GM18858 (cell line): Measurements from ENCODE around the gene TRMU.

Experiments used
- ATAC-seq: cut with Tn5 transposase; IDR thresholded peaks from one replicate; pipeline ENCODE4 v1.9.1; 2021; ENCODE audit not compliant: unreplicated experiment

TRMU gene

GRCh38 chr22:46368871-46369715, 33.6 kb downstream of the TRMU start:
- no peak for ATAC-seq

- ATAC-seq = no peak
Observed at GRCh38 chr22:46369716-46370583, 34.4 kb downstream of the TRMU start.

- no peak for ATAC-seq
Observed at GRCh38 chr22:46370584-46371291, 35.2 kb downstream of the TRMU start.

GRCh38 chr22:46371623-46372226, 36.2 kb downstream of the TRMU start:
- ATAC-seq = no peak

DNA sequence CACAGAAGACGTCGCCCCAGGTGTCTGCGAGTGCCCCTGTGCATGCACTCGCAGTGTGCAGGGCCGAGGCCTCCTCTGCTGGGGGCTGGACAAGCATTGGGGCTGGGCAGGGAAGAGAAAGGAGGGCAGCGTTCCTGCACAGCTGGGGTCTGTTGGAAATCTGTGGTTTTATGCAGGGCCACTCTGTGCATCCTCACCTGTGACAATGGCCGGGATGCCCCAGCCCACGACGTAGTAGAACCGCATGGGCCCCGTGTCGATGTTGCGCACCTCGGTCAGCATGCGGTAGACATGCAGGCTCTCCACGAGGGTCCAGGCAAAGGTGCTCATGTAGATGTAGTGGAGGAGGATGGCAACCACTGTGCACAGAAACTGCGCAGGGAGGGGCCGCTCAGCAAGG, 37.2 kb downstream of the TRMU start:
- ATAC-seq = no peak

GRCh38 chr22:46373159-46373558, 37.6 kb downstream of the TRMU start:
- no peak for ATAC-seq

DNA sequence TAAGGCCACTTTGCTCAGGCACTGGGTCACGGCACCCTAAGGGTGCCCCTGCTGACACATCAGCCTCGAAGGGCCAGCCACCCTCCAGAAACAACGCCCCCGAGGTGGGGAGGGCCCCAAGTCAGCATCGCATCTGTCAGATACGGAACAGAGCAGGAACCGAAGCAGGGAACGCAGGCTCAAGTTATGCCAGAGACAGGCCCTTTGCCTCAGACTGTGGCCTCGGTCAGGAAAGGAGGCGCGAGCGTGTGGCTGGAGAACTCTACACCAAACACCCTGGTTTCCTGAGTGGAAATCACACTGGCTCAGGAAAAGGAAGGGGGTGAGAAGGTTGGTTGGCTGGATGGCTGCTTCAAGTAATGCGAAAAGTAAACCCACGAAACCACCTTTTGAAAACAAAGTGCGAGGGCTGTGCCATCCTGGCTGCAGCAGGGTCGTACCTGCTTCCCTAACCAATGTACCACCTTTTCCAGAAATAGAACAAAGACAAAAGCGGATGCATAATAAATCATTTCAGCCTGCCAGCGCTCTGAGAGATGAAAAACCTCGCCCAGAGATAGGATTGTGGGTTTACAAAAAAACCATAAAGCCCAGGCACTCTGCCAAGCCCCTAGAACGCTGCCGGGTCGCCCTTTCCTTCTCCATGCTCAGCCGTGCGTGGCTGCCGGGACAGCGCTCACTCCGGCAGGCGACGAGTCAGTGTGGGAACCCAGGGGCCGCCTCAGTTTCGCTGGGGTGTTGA, 38.6 kb downstream of the TRMU start:
- ATAC-seq = no peak

DNA sequence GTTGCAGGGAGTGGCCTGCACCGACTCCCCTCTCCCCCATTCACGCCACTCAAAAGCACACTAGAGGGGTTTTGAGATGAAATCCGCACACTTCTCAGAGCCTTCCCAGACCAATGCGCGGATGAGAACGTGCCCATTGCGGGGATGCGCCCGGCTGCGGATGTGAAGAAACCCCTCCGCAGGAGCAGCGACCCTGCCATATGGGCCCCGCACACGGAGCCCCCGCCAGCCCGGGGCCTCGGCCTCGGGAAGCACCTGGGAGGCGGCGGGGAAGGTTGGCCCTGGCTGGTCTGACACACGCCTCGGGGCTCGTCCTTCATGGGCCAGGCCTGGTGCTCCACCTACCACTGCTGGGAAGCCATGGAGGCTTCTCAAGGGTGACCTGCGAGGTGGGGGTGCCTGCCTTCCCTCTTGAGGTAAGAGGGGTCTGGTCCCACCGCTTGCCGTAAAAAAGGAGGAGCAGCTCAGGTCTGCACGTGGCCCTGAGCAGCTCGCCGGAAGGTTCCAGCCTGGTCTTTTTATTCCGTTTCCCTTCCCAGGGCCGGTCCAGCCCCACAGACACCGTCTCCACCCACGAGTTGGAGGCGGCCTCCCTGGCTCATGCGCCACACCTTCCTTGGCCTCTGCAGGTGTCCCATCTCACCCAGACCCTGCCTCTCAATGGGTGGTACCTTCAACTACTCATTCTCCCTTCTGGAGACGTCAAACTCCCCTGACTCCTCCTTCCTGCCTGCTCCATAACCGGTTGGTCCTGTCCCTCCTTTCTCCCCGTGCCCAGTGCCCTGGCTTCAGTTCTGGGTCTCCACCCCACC, 39.4 kb downstream of the TRMU start:
- ATAC-seq = no peak

DNA sequence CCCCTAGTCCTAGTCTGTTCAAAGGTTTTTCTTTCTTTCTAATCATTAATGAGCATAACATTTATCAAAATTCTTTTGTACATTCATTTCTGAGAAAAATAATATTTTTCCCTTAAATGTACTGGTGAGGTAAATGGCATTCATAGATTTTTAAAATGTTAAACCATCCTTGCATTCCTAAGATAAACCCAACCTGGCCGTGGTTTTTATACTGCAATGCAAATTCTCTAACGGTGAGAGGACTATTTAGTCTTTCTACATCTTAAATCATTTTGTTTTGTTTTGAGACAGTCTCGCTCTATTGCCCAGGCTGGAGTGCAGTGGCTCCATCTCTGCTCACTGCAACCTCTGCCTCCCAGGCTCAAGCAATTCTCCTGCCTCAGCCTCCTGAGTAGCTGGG, 40.6 kb downstream of the TRMU start:
- ATAC-seq = no peak

DNA sequence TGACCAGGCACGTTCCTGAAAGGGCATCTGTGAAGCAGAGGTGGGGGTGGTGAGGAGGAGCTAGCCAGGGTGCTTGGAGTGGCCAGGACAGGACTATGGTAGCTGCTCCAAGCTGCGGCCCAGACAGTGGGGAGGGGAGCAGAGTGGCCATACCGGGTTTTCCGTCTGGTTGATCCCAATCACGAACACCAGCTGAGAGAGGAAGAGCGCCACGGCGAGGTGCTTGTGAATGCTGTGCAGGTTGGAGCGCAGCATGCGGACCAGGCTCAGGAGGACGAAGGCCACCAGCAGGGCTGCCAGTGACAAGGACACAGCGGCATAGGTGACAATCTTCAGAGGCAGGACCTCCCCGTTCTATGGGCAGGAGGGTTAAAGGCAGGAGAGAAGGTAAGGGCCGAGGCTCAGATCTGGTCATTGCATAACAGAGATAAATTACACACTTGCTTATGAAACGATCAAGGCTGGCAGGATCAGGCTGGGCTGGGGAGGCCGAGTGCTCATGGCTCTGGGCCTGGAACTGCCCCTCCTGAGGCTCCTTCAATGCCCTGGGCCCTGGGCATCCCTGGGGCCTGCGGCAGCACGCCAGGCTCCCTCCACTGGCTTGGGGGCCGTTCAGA, 41.5 kb downstream of the TRMU start:
- ATAC-seq = no peak

DNA sequence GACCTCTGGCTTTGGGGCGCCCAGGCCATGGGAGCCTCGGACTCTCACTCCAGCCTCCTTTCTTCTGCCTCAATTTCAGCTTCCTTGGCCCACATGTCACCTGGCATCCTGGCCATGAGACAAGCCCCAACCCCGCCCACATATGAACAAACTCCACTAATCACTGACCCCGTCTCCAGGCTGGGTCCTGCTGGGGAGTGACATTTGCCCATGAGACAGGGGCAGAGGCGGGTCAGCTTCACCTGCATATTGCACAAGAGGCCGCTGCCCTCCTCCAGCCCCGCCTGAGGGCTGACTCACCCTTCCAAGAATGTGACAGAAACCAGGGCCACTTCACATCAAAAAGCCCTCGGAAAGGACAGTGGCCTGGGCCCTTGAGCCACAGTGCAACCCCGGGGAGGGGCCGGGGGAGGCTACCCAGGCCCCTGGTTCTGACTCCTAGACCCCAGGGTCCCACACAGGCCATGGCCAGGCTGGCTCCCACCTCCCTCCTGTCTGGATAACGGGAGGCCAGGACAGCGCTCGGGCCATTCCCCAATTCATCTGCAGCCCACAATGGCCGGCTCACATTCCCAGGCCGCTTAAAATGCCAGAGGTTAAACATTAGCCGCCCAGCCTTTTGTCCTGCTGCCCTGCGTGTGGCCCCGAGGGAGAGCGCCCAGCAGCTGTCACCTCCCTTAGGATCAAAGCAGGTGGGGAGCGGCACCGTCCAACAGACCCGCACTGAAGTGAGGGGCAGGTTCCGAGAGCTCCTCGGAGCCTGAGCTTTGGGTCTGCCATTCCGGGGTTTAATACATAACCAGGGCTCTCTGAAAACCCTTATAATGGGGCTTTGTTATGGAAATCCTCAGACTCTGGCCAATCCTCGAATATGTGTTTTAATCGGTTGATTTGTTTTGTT, 42.3 kb downstream of the TRMU start:
- ATAC-seq = no peak

DNA sequence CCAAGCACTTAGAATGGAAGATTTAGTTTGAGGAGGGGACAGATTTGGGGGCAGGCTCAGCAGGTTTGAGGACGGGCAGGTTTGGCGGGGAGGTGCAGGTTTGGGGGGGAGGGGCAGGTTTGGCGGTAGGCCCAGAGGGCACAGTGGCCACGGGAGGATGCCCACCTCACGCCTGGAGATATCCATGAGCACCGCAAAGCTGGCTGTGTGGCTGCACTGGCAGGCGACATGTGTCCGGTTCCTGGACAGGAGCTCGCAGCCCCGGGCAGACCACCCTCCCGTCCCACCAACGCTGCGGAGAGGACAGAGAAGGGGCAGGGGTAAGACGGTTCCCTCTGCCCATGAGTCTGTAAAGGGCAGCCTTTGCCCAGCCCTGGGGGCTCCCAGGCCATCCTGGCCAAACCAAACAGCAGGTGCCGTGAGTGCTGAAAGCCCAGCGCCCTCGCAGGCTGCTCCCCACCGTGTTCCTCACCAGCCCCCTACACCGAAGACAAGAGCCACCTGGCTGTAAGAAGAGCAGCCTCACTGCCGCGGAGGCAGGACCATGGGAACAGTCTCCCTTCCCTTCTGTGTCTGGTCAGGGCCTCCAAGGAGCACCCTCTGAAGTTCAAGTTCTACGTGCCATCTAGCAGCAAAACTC, 43.0 kb downstream of the TRMU start:
- no peak for ATAC-seq

- ATAC-seq = no peak
Observed at GRCh38 chr22:46379066-46379930, 43.8 kb downstream of the TRMU start.

DNA sequence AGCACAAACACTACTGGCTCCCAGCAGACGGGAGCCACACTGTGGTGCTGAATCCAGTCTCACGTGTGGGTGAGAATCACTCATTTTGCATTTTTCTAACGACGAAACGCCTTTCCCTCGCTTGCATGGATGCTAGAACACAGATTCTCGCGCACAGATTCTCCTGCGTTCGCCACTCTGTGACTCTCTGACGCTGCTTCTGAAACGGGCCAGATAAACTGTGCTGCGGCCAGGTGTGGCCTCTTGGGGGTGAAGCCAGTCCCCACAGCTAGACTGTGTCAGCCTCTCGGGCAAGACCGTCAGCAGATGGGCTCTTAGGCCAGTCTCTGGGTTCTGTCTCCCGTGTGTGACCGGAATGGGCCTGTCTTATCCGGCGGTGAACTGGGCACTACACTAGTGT, 44.6 kb downstream of the TRMU start:
- ATAC-seq = no peak

DNA sequence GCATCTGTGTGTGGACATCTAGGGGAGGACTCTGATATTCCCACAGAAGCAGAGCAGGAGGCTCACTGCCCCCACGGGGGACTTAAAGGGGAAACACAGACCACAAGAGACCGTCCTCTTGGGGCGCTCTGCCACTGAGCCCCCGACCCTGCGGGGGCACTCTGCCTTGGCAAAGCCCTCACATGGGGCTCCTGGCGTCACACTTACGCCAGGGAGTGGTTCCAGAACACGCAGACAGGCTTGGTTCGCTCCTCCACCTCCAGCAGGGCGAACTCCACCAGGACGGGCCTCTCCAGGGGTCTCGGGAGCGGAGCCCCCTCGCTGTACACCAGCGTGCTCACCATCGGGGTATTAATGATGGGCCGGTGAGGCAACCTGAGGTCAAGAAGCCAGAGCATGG, 45.1 kb downstream of the TRMU start:
- no peak for ATAC-seq

- ATAC-seq = no peak
Observed at GRCh38 chr22:46381142-46381541, 45.6 kb downstream of the TRMU start.

GRCh38 chr22:46381731-46382130, 46.2 kb downstream of the TRMU start:
- ATAC-seq = no peak
